DOHH2 (cell line): ENCODE measurements around the gene LILRA5.
A peak's percentile ranks its signal among the peaks of the same experiment; 100 is the strongest.

Experiments used
- H3F3A ChIP-seq: fragments of 200-600 bp; sonication (generic), shearing (Covaris generic); 2 replicates; pipeline ENCODE4 v1.6.0; 2016; ENCODE audit warnings: antibody characterized with exemption, mild to moderate bottlenecking; ENCODE audit not compliant: control insufficient read depth, insufficient read depth
- H3K27ac ChIP-seq: fragments of 200-600 bp; sonication (generic); 2 replicates; pipeline ENCODE4 v1.5.1; 2014; ENCODE audit warnings: low read depth, mild to moderate bottlenecking, low read length, moderate library complexity
- H3K27me3 ChIP-seq: fragments of 200-600 bp; sonication (generic); 2 replicates; pipeline ENCODE4 v1.6.1; 2014; ENCODE audit warnings: mild to moderate bottlenecking, low read length, mixed read lengths; ENCODE audit not compliant: control insufficient read depth
- H3K36me3 ChIP-seq: fragments of 200-600 bp; sonication (generic); 2 replicates; pipeline ENCODE4 v1.6.1; 2014; ENCODE audit warnings: mild to moderate bottlenecking, low read length, moderate library complexity, mixed read lengths; ENCODE audit not compliant: control insufficient read depth
- H3K4me1 ChIP-seq: fragments of 200-600 bp; sonication (generic); 2 replicates; pipeline ENCODE4 v1.6.1; 2014; ENCODE audit warnings: mild to moderate bottlenecking, low read length, mixed read lengths; ENCODE audit not compliant: control insufficient read depth
- H3K4me2 ChIP-seq: fragments of 200-600 bp; sonication (generic); 2 replicates; pipeline ENCODE4 v1.6.0; 2014; ENCODE audit warnings: mild to moderate bottlenecking, low read length, moderate library complexity
- H3K4me3 ChIP-seq: fragments of 200-600 bp; sonication (generic); 2 replicates; pipeline ENCODE4 v1.5.1; 2014; ENCODE audit warnings: mild to moderate bottlenecking, low read length, mixed read lengths
- H3K79me2 ChIP-seq: fragments of 200-600 bp; sonication (generic); 2 replicates; pipeline ENCODE4 v1.6.1; 2014; ENCODE audit warnings: mild to moderate bottlenecking, low read length, mixed read lengths; ENCODE audit not compliant: control insufficient read depth
- H3K9me2 ChIP-seq: fragments of 200-600 bp; sonication (generic); replicated peaks from 2 replicates; pipeline ENCODE4 v1.6.1; 2014; ENCODE audit warnings: mild to moderate bottlenecking, low read length, mixed read lengths; ENCODE audit not compliant: control insufficient read depth
- H3K9me3 ChIP-seq: fragments of 200-600 bp; sonication (generic); 2 replicates; pipeline ENCODE4 v1.6.1; 2014; ENCODE audit warnings: antibody characterized with exemption, low read length, mixed read lengths; ENCODE audit not compliant: control insufficient read depth, insufficient read depth
- H4K20me1 ChIP-seq: fragments of 200-600 bp; sonication (generic); 2 replicates; pipeline ENCODE4 v1.6.0; 2014; ENCODE audit warnings: low read depth, mild to moderate bottlenecking, antibody characterized with exemption, low read length, moderate library complexity; ENCODE audit not compliant: control insufficient read depth, insufficient read depth
- EZH2phosphoT487 ChIP-seq: fragments of 200-600 bp; sonication (generic); IDR thresholded peaks from 2 replicates; pipeline ENCODE4 v1.6.1; 2017; ENCODE audit warnings: borderline replicate concordance, mild to moderate bottlenecking, antibody characterized with exemption, low read length, moderate library complexity, mixed read lengths
- TF ChIP-seq, protein P1 (sequence below): fragments of 200-600 bp; sonication (generic); IDR thresholded peaks from one replicate; pipeline ENCODE4 v1.5.1; 2014; ENCODE audit warnings: antibody characterized with exemption, mild to moderate bottlenecking, low read depth, low read length; ENCODE audit not compliant: poor library complexity, severe bottlenecking

LILRA5 gene

GRCh38 chr19:54319049-54319448, 6.1 kb upstream of the LILRA5 start:
- Histone ChIP-seq H3K27ac (no peak overlapping the region), H3K9me3 (no peaks in the 10 kb centered on the region), H3K27me3 (peaks cover 28% of the 10 kb centered on the region), H3K36me3 (no peaks in the 10 kb centered on the region), H3F3A (no peaks in the 10 kb centered on the region), H3K9me2 (no peaks in the 10 kb centered on the region), H4K20me1 (no peaks in the 10 kb centered on the region), H3K4me3 (no peak overlapping the region), H3K4me1 (peaks cover 7% of the 10 kb centered on the region), H3K79me2 (no peaks in the 10 kb centered on the region), H3K4me2 (peak overlapping the region; percentile 36)
- no peak for TF ChIP-seq EZH2phosphoT487
- TF ChIP-seq, protein P1, sequence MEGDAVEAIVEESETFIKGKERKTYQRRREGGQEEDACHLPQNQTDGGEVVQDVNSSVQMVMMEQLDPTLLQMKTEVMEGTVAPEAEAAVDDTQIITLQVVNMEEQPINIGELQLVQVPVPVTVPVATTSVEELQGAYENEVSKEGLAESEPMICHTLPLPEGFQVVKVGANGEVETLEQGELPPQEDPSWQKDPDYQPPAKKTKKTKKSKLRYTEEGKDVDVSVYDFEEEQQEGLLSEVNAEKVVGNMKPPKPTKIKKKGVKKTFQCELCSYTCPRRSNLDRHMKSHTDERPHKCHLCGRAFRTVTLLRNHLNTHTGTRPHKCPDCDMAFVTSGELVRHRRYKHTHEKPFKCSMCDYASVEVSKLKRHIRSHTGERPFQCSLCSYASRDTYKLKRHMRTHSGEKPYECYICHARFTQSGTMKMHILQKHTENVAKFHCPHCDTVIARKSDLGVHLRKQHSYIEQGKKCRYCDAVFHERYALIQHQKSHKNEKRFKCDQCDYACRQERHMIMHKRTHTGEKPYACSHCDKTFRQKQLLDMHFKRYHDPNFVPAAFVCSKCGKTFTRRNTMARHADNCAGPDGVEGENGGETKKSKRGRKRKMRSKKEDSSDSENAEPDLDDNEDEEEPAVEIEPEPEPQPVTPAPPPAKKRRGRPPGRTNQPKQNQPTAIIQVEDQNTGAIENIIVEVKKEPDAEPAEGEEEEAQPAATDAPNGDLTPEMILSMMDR: no peak

- no peaks in the 10 kb centered on the region for H3F3A ChIP-seq
- no peaks in the 10 kb centered on the region for H3K9me2 ChIP-seq
- H3K79me2 ChIP-seq: no peaks in the 10 kb centered on the region
- H3K4me2 ChIP-seq: no peak overlapping the region
- no peak overlapping the region for H3K4me3 ChIP-seq
- peaks cover 33% of the 10 kb centered on the region for H3K27me3 ChIP-seq
- TF ChIP-seq, protein P1: no peak
- TF ChIP-seq EZH2phosphoT487: no peak
- no peaks in the 10 kb centered on the region for H4K20me1 ChIP-seq
- peaks cover 7% of the 10 kb centered on the region for H3K4me1 ChIP-seq
- no peak overlapping the region for H3K27ac ChIP-seq
- H3K9me3 ChIP-seq: no peaks in the 10 kb centered on the region
- H3K36me3 ChIP-seq: no peaks in the 10 kb centered on the region
Measured at GRCh38 chr19:54317965-54318240, 4.9 kb upstream of the LILRA5 start.

DNA sequence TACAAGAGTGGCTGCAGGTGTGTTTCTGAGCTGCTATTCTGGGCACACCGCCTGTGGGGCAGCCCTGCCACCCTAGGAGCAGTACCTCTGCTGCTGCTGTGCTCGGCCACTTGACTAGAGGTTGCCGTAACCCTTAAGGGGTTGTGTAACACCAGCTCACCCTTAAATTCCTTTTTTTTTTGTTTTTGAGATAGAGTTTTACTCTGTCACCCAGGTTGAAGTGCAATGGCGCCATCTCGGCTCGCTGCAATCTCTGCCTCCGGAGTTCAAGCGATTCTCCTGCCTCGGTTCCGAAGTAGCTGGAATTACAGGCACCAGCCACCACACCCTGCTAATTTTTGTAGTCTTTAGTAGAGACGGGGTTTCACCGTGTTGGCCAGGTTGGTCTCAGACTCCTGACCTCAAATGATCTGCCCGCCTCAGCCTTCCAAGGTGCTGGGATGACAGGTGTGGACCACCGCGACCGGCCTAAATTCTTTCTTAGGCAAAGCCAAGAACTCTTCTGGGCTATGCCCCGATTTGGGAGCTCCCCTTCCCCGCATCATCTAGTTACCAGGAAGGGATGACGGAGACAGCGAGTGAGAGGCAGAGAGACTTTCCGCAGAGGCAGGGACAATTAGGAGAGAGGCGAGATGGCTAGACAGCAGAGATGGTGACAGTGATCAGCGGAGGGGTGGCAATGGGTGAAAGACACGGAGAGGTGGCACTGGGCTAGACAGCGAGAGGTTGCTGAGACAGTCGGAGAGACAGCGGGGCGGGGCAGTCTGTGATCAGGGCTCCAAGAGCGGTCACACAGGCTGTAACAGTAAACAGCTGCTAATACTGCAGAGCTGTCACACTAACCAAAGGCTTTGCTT, 4.4 kb upstream of the LILRA5 start:
- Histone ChIP-seq H3K4me2 (no peak overlapping the region), H3K27me3 (peaks cover 38% of the 10 kb centered on the region)

More for the DNA sequence above, 4.4 kb upstream of the LILRA5 start:
- Histone ChIP-seq H3K27ac (no peak overlapping the region), H3F3A (no peaks in the 10 kb centered on the region), H3K79me2 (no peaks in the 10 kb centered on the region), H4K20me1 (no peaks in the 10 kb centered on the region), H3K4me3 (no peak overlapping the region), H3K4me1 (peaks cover 7% of the 10 kb centered on the region), H3K9me2 (no peaks in the 10 kb centered on the region), H3K36me3 (no peaks in the 10 kb centered on the region), H3K9me3 (no peaks in the 10 kb centered on the region)
- TF ChIP-seq EZH2phosphoT487: no peak
- TF ChIP-seq, protein P1: no peak
